Transverse colon (tissue), 4 donors: ENCODE results near the gene NDUFB4. TPM values are rescaled to one million over a fixed set of nuclear protein-coding genes. Genes with fewer than 3 reads are reported as not detected.

ENCODE experiments used
- DNase-seq: peaks from one replicate; pipeline ENCODE4 v3.0.0-alpha.2; 2019
- H3K27ac ChIP-seq, 4 donors: fragments of 200-600 bp; sonication (generic); 2 replicates each; pipeline ENCODE4 v1.5.1; 2016 to 2018; ENCODE audit warnings: inconsistent platforms in 4 of 4
- H3K27me3 ChIP-seq: fragments of 200-600 bp; sonication (generic); 2 replicates; pipeline ENCODE4 v1.5.1; 2017; ENCODE audit warnings: inconsistent platforms
- H3K36me3 ChIP-seq, 4 donors: fragments of 200-600 bp; sonication (generic); 2 replicates each; pipeline ENCODE4 v1.5.1; 2017 to 2019; ENCODE audit warnings: inconsistent platforms in 4 of 4
- H3K4me1 ChIP-seq, 4 donors: fragments of 200-600 bp; sonication (generic); 2 replicates each; pipeline ENCODE4 v1.5.1; 2017 to 2020; ENCODE audit warnings: inconsistent platforms in 4 of 4
- H3K4me3 ChIP-seq, 4 donors: fragments of 200-600 bp; sonication (generic); 1 replicate in 1 of 4; 2 replicates in 3 of 4; pipeline versions ENCODE4 v1.5.1 to v1.6.1; 2017 to 2019; ENCODE audit warnings: inconsistent platforms in 4 of 4
- H3K9me3 ChIP-seq, 2 donors: fragments of 200-600 bp; sonication (generic); 2 replicates each; pipeline ENCODE4 v1.5.1; 2017 to 2019; ENCODE audit warnings: inconsistent platforms in 2 of 2
- EP300 ChIP-seq: sonication (generic); formaldehyde crosslinking; IDR thresholded peaks from one replicate; pipeline ENCODE4 v1.6.1; 2017; ENCODE audit warnings: antibody characterized with exemption, low read depth
- POLR2A ChIP-seq: fragments of 450-650 bp; IDR thresholded peaks from one replicate; pipeline ENCODE4 v1.6.1; 2016; ENCODE audit warnings: antibody characterized with exemption, mild to moderate bottlenecking, moderate library complexity
- POLR2AphosphoS5 ChIP-seq, 3 donors: sonication (generic); formaldehyde crosslinking; IDR thresholded peaks; one replicate each; pipeline ENCODE4 v1.6.1; 2016; ENCODE audit warnings: antibody characterized with exemption in 3 of 3
- WGBS, 2 donors: methylation state at CpG; one replicate each; pipeline ENCODE4 v1.1.5; 2018; ENCODE audit warnings: low coverage in 1 of 2; 5-methylcytosine and 5-hydroxymethylcytosine counted together
- in situ Hi-C, 4 donors: fragments of 200-750 bp; cut with MboI; loops; one replicate each; pipeline versions ENCODE4 v1.15.0 to v1.15.1; 2017; ENCODE audit warnings: low sequenced_read_pairs in 3 of 4, low pct_ligation_motif_present in 1 of 4, low pct_unique_long_range_greater_than_20kb in 1 of 4
- intact Hi-C: fragments of 100-400 bp; cut with DNase I; formaldehyde crosslinking; loops from one replicate; pipeline ENCODE4 v1.15.1; 2023; ENCODE audit warnings: low total_unique reads
- total RNA-seq, 4 donors: library from RNA; depleted of rRNA; stranded (reverse); fragments of >200 nt; gene quantifications; one replicate each; pipeline ENCODE4 v1.1.0, GENCODE V29; 2016
- TF ChIP-seq, protein P1 (sequence below), 5 experiments: fragments of 200-600 bp in 3 of 5; fragments of 450-650 bp in 2 of 5; sonication (generic) in 3 of 5; IDR thresholded peaks; 1 replicate in 2 of 5; 2 replicates in 3 of 5; pipeline ENCODE4 v1.5.1; 2016 to 2017; ENCODE audit warnings: antibody characterized with exemption in 5 of 5, inconsistent platforms in 3 of 5, mild to moderate bottlenecking in 2 of 5, moderate library complexity in 1 of 5

Gene NDUFB4
- total RNA-seq, 4 donors from 2014 or later: 9.6 to 129 (median 63.7) TPM

DNA sequence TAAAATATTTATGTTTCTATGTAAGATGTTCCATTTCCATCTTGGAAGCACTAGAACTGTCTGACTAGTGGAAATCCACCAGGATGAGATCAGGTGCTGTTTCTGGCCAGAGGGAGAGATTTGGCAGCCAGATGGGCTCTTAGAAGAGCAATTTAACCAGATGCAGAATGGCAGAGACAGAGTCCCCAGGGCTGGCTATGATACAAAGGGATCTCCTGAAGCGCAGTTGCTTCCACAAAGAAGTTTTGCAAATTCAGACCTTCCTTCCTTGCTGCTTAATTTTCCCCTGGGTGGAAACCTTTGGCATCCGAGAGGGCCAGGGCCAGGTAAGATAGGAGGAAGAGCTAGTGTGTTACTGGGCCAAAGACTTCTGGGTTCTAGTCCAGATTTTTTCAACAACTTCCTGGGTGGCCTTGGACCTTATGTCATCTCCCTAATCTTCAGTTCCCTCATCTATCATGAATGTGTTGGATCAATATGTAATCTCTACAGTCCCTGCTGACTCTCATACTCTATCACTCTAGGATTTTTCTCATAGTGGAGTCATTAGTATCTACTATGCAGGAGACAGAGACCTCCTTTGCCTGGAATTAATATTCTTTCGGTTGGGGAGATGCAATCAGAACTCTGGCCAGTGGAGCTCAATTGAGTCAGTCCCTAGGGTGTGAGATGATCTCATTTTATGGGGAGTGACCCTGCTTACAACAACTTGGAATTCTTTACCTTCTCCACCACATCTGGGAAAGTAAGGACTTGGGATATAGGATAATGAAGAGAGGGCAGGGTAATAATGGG is 41.1 kb upstream of the NDUFB4 start:
- in situ Hi-C loops: loop anchor here (10.0 to 25.0 kb wide), 6 partner anchors 130 to 668 kb away; no protein-coding TSS in a partner anchor
- intact Hi-C loops: loop anchor here (5.0 kb wide), 1 partner anchor 138 kb away; no protein-coding TSS in a partner anchor
- Histone ChIP-seq H3K9me3 (no peaks in the 10 kb centered on the region), H3K4me1 (peaks cover 0 to 35% (median 12%) of the 10 kb centered on the region in 4 donors), H3K4me3 (no peak overlapping the region), H3K27ac (peak overlapping the region in 3 of 4 donors; percentile 23 to 58 (median 45)), H3K27me3 (no peaks in the 10 kb centered on the region), H3K36me3 (no peaks in the 10 kb centered on the region)
- no peak for DNase-seq
- no peak for TF ChIP-seq EP300
- no peak for TF ChIP-seq POLR2A
- TF ChIP-seq, protein P1, sequence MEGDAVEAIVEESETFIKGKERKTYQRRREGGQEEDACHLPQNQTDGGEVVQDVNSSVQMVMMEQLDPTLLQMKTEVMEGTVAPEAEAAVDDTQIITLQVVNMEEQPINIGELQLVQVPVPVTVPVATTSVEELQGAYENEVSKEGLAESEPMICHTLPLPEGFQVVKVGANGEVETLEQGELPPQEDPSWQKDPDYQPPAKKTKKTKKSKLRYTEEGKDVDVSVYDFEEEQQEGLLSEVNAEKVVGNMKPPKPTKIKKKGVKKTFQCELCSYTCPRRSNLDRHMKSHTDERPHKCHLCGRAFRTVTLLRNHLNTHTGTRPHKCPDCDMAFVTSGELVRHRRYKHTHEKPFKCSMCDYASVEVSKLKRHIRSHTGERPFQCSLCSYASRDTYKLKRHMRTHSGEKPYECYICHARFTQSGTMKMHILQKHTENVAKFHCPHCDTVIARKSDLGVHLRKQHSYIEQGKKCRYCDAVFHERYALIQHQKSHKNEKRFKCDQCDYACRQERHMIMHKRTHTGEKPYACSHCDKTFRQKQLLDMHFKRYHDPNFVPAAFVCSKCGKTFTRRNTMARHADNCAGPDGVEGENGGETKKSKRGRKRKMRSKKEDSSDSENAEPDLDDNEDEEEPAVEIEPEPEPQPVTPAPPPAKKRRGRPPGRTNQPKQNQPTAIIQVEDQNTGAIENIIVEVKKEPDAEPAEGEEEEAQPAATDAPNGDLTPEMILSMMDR (IDR thresholded peaks at IDR 0.05): no peak
- TF ChIP-seq POLR2AphosphoS5 (IDR thresholded peaks at IDR 0.05): no peak
- 72 to 77% methylated on average over 2 to 3 of the region's 3 CpGs for WGBS, 2 donors

- Histone ChIP-seq H3K27me3 (no peaks in the 10 kb centered on the region), H3K36me3 (no peaks in the 10 kb centered on the region), H3K27ac (peak overlapping the region in 3 of 4 donors; percentile 23 to 58 (median 45)), H3K4me1 (peaks cover 0 to 35% (median 12%) of the 10 kb centered on the region in 4 donors), H3K4me3 (no peak overlapping the region), H3K9me3 (no peaks in the 10 kb centered on the region)
- 73 to 79% methylated on average over 4 to 7 of the region's 7 CpGs for WGBS, 2 donors
- TF ChIP-seq EP300 (no peak), POLR2AphosphoS5 (IDR thresholded peaks at IDR 0.05) (no peak), POLR2A (no peak)
- TF ChIP-seq, protein P1 (IDR thresholded peaks at IDR 0.05): no peak
- intact Hi-C loops: loop anchor here (5.0 kb wide), 1 partner anchor 139 kb away; no protein-coding TSS in a partner anchor
- DNase-seq: peak; percentile 49
- in situ Hi-C loops: loop anchor here (10.0 to 25.0 kb wide), 6 partner anchors 131 to 669 kb away; no protein-coding TSS in a partner anchor
Measured at GRCh38 chr3:120555657-120556509, 40.3 kb upstream of the NDUFB4 start.

GRCh38 chr3:120557115-120557514 is 39.0 kb upstream of the NDUFB4 start:
- Histone ChIP-seq H3K9me3 (no peaks in the 10 kb centered on the region), H3K27ac (no peak overlapping the region), H3K4me3 (no peak overlapping the region), H3K4me1 (peaks cover 0 to 38% (median 12%) of the 10 kb centered on the region in 4 donors), H3K27me3 (no peaks in the 10 kb centered on the region), H3K36me3 (no peaks in the 10 kb centered on the region)
- TF ChIP-seq, protein P1 (IDR thresholded peaks at IDR 0.05): no peak
- no peak for TF ChIP-seq EP300
- TF ChIP-seq POLR2AphosphoS5 (IDR thresholded peaks at IDR 0.05): no peak
- no peak for TF ChIP-seq POLR2A
- intact Hi-C loops (loop anchor here (5.0 kb wide), 1 partner anchor 140 kb away; no protein-coding TSS in a partner anchor), in situ Hi-C loops (loop anchor here (10.0 to 25.0 kb wide), 6 partner anchors 132 to 670 kb away; no protein-coding TSS in a partner anchor)
- no peak for DNase-seq
